C4-2B (cell line): ENCODE results near the gene EPYC.

Experiments
- ZFX ChIP-seq: fragments of 450-650 bp; IDR thresholded peaks from 2 replicates; pipeline ENCODE4 v1.6.1; 2017
- TF ChIP-seq, protein P1 (sequence below): fragments of 450-650 bp; conservative IDR thresholded peaks from 2 replicates; pipeline ENCODE4 v1.5.1; 2017; ENCODE audit warnings: mild to moderate bottlenecking

DNA sequence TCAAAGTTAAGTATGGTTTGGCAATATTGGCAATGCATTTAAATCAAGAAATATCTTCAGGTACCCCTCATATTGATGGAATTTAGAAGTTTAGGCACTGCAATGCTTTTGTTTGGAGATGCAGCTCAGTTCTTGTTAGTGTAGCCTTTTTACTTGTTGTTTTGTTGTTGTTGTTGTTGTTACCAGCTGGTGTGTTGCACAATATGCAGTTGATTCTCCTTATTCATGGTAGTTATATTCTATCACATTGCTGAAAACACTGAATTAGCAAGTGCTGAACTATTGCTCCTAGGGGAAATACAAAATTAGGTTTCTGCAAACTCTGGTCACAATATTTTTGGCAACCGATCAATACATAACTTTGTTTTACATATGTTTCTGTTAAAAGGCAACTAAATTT, 84.5 kb downstream of the EPYC start:
- TF ChIP-seq, protein P1, sequence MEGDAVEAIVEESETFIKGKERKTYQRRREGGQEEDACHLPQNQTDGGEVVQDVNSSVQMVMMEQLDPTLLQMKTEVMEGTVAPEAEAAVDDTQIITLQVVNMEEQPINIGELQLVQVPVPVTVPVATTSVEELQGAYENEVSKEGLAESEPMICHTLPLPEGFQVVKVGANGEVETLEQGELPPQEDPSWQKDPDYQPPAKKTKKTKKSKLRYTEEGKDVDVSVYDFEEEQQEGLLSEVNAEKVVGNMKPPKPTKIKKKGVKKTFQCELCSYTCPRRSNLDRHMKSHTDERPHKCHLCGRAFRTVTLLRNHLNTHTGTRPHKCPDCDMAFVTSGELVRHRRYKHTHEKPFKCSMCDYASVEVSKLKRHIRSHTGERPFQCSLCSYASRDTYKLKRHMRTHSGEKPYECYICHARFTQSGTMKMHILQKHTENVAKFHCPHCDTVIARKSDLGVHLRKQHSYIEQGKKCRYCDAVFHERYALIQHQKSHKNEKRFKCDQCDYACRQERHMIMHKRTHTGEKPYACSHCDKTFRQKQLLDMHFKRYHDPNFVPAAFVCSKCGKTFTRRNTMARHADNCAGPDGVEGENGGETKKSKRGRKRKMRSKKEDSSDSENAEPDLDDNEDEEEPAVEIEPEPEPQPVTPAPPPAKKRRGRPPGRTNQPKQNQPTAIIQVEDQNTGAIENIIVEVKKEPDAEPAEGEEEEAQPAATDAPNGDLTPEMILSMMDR = no peak
- TF ChIP-seq ZFX = no peak
